GM12873 (cell line): ENCODE data around the gene DSTN.

Experiments used
- CTCF ChIP-seq: IDR thresholded peaks from 2 replicates; pipeline ENCODE4 v1.5.1; 2012; ENCODE audit warnings: low read depth, mild to moderate bottlenecking, moderate library complexity, low read length, control low read depth; ENCODE audit not compliant: insufficient read depth; ENCODE audit errors: missing control alignments

DSTN gene

GRCh38 chr20:17560344-17561074 is 9.4 kb upstream of the DSTN start:
- no peak for TF ChIP-seq CTCF

DNA sequence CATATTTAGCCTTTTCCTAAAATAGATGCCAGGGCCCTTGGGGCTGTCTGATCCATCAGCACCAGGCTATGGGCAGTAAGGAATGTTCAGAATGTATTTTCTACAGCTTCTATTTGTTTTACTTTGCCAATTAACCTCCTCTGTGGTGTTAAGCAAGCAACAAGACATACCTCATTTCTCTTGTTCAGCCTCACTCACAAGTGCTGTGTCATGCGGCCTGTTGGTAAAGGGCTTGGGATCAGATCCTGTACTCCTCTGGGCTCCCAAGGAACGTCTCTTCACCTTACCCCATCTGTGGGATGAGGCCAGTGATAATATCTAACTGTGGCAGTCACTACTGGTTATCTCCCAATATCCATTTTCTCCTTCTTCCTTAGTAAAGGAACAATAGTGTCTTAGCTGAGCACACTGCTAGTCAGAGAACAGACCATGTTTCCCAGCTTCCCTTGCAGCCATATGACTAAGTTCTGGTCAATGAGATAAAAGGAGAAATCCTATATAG is 7.0 kb upstream of the DSTN start:
- no peak for TF ChIP-seq CTCF

- TF ChIP-seq CTCF, result no peak
Observed at GRCh38 chr20:17565169-17565845, 4.6 kb upstream of the DSTN start.

- TF ChIP-seq CTCF, result no peak
Observed at GRCh38 chr20:17566345-17566744, 3.5 kb upstream of the DSTN start.

DNA sequence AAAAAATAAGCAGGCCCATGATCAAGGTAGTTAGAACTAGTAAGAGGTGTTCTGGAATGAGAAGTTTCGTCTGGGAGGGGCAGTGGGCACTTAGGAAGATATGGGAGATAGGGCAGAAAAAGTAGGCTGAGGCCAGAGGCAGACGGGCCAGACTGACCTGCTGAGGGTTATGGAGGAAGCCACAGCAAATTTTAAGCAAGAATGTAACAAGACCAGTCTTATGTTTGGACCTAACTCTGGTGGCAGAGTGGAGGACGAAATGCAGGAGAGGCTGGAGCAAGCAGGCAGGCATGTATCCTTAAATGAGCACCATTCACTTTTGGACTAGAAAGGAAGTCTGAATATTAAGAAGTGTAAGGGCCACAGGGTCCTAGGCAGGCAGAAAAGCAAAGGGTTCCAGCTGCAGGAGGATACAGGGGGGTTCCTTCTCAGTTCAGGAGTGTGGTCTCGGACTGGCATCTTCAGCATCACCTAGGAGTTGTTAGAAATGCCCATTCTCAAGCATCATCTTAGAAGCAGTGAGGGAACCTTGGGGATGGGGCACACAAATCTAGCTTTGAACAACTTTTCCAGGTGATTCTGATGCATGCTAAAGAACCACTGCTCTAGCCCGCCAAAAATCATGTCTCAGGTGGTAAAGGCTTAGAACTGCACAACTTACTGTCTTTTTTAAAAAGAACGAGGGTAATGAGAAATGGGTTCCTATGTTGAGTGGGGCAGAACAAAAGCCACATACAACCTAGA is 1.7 kb upstream of the DSTN start:
- TF ChIP-seq CTCF, result no peak

DNA sequence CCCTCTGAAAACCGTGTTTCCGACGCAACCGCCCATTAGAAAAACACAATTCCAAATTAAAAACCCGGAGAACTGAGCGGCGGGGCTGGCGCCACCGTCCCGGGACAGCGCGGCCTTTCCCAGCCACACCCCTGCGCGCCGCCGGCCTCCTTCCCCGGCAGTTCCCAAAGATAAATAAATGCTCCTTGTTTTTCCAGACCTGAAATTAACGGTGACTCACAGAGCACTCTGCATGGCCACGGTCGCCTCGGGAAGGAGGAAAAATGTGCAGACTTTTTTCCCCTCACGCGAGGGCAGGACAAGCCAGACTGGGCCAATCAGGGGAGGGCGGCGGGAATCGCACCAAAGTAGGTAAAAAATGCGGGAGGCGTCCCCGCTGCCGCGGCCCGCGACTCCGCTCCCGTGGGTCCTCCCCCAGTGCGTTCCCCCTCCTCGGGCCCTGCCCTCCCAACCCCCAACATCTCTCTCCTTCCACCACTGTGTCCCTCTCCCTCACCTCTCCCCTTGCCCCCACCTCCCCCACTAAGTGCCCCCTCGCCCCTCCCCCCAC is 828 bp upstream of the DSTN start:
- no peak for TF ChIP-seq CTCF
